Neural crest cell (in vitro differentiated cells): ENCODE results near the gene MIDN. TPM values are rescaled to one million over a fixed set of nuclear protein-coding genes. Genes with fewer than 3 reads are reported as not detected.
A peak's percentile ranks its signal among the peaks of the same experiment; 100 is the strongest.

Experiments
- DNase-seq: peaks from one replicate; pipeline ENCODE4 v3.0.0; 2021; ENCODE audit warnings: low read depth, mixed read lengths, low spot score
- H3K27ac Mint-ChIP-seq: one replicate; pipeline ENCODE4 v1.8.0; 2021; ENCODE audit warnings: mild to moderate bottlenecking, mixed read lengths; ENCODE audit not compliant: unreplicated experiment
- H3K27me3 Mint-ChIP-seq: 2 replicates; pipeline ENCODE4 v1.8.0; 2021; ENCODE audit warnings: low read depth, mild to moderate bottlenecking, mixed read lengths
- H3K36me3 Mint-ChIP-seq: 2 replicates; pipeline ENCODE4 v1.8.0; 2021; ENCODE audit warnings: low read depth, mild to moderate bottlenecking, mixed read lengths
- H3K4me1 Mint-ChIP-seq: 2 replicates; pipeline ENCODE4 v1.8.0; 2021; ENCODE audit warnings: mixed read lengths
- H3K4me3 Mint-ChIP-seq: one replicate; pipeline ENCODE4 v1.8.0; 2021; ENCODE audit warnings: mild to moderate bottlenecking, mixed read lengths
- H3K9me3 Mint-ChIP-seq: 2 replicates; pipeline ENCODE4 v1.8.0; 2021; ENCODE audit warnings: mixed read lengths
- CTCF ChIP-seq: fragments of 200-600 bp; sonication (generic); conservative IDR thresholded peaks from 2 replicates; pipeline ENCODE4 v1.5.0; 2021; ENCODE audit warnings: antibody characterized with exemption, mild to moderate bottlenecking
- total RNA-seq: library from RNA; stranded (reverse); gene quantifications from 2 replicates; pipeline ENCODE4 v1.2.1, GENCODE V29; 2021

MIDN gene
- total RNA-seq, 1 donor from 2014 or later, result 187 TPM

DNA sequence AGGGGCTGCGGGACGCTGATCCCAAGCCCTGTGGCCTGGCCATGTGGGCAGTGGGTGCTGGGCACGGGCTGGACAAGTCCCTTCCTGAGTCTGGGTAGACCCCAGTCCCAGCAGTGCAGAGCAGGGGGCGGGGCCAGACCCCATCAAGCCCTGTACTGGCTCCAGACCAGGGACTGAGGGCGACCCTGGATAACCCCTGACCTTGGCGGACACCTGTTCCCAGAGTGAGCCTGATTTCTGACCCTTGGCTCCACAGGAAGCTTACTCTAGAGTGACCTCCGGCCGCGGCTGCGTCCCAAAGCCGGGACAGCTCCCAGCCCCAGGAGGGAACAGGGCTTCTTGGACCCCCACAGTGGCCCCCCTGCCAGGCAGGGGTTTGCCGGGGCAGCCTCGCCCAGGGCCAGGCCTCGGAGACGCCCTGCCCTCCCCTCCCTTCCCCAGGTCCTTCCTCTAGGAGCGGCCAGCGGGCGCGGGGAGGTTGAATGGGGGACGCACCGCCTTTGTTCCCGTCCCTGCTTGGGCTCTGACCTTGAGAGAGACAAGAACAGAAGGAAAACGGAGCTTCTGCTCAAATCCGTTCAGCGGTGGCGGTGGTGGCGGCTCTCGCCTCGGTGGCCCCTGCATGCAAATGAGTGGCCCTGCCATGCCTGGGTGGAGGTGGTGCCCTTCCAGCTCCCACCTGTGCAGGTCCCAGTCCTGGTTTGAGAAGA is 35.0 kb downstream of the MIDN start:
- Mint-ChIP-seq H3K4me3 (peak overlapping the region; percentile 64), H3K36me3 (peaks cover 3% of the 10 kb centered on the region), H3K4me1 (peaks cover 16% of the 10 kb centered on the region), H3K27ac (no peak overlapping the region), H3K27me3 (peaks cover 20% of the 10 kb centered on the region), H3K9me3 (no peaks in the 10 kb centered on the region)
- no peak for DNase-seq
- no peak for TF ChIP-seq CTCF

- Mint-ChIP-seq H3K27me3 (peaks cover 20% of the 10 kb centered on the region), H3K4me1 (peaks cover 16% of the 10 kb centered on the region), H3K27ac (no peak overlapping the region), H3K4me3 (peak overlapping the region; percentile 74), H3K9me3 (no peaks in the 10 kb centered on the region), H3K36me3 (peaks cover 3% of the 10 kb centered on the region)
- TF ChIP-seq CTCF, result no peak
- DNase-seq, result no peak
Measured at GRCh38 chr19:1283917-1284292, 35.5 kb downstream of the MIDN start.

DNA sequence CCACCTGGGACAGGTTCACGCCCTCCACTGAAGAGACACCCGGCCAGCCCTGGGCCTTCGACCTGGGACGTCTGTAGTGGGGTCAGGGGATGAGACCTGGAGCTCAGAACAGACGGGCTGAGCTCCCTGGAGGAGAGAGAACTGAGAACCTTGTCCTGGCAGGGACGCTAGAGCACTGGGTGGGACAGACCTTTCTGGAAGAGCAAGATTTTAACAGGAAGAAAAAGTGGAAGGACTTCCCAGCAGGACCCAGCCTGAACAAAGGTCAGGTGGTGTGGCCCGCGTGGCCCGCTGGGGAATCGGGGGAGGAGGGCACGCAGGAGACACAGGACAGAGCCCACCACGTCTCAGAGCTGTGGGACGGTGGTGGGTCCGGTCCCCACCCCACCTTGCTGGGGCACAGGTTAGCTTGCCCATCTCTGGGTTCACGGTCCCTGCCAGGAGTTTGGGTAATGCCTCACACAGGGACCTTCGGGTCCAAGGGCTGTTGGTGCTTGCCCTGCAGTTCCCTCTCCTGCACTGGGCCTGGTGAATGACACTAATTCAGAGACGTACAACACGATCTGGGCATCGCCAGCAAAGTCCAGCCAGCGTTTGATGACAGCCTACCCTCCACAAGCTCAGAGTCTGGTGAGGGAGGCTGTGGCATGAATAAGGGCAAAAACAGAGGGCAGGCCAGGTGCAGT is 36.1 kb downstream of the MIDN start:
- DNase-seq, result no peak
- peak overlapping the region; percentile 85 for H3K4me3 Mint-ChIP-seq
- no peaks in the 10 kb centered on the region for H3K9me3 Mint-ChIP-seq
- H3K27ac Mint-ChIP-seq, result no peak overlapping the region
- TF ChIP-seq CTCF, result no peak
- H3K36me3 Mint-ChIP-seq, result peaks cover 3% of the 10 kb centered on the region
- peaks cover 16% of the 10 kb centered on the region for H3K4me1 Mint-ChIP-seq
- peaks cover 20% of the 10 kb centered on the region for H3K27me3 Mint-ChIP-seq

DNA sequence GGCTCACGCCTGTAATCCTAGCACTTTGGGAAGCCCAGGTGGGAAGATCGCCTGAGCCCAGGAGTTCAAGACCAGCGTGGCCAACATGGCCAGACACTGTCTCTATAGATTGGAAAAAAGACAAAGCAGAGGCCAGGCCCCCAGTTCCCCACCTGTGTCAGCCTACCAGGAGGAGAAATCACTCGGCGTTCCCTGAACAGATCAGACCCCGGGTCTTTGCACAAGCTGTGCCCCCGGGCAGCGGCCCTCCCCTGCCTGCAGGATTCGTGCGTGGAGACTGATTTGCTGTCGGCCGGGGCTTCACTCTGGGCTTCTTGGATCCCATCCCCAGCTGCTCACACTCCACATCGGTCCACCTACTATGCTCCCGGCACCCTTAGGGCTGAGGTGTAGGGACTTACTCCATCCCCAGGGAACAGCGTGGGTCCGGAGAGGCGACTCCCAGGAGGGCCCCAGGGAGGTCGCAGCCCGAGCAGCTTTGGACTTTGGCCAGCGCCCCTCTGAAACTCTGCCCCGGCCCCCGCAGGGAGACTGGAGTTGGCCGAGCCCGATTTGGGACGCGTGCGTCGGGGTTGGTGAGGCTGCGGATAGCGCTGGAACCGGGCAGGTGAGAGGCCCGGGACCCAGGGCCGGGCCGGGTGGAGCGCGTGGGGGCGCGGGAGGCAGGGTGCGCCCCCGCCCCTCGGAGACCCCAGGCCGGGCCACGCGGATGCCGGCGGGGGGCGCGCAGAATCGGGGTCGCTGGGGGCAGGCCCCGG is 36.8 kb downstream of the MIDN start:
- H3K27me3 Mint-ChIP-seq, result peaks cover 13% of the 10 kb centered on the region
- peak overlapping the region; percentile 85 for H3K4me3 Mint-ChIP-seq
- H3K9me3 Mint-ChIP-seq, result no peaks in the 10 kb centered on the region
- peak overlapping the region; percentile 19 for H3K27ac Mint-ChIP-seq
- no peak for TF ChIP-seq CTCF
- peaks cover 9% of the 10 kb centered on the region for H3K4me1 Mint-ChIP-seq
- no peak for DNase-seq
- no peaks in the 10 kb centered on the region for H3K36me3 Mint-ChIP-seq

- no peak for DNase-seq
- no peak for TF ChIP-seq CTCF
- H3K4me3 Mint-ChIP-seq, result peak within 1 kb of the TSS; percentile 86
- H3K36me3 Mint-ChIP-seq, result no peaks in the 10 kb centered on the region
- H3K4me1 Mint-ChIP-seq, result peaks cover 8% of the 10 kb centered on the region
- no peaks in the 10 kb centered on the region for H3K9me3 Mint-ChIP-seq
- H3K27ac Mint-ChIP-seq, result peak within 1 kb of the TSS; percentile 19
- H3K27me3 Mint-ChIP-seq, result peaks cover 13% of the 10 kb centered on the region
Measured at GRCh38 chr19:1285737-1286360, 37.5 kb downstream of the MIDN start, which contains the start of gene EFNA2. Gene EFNA2, plus strand, starts transcription at chr19:1285873. Its CDS starts 296 bp downstream, at chr19:1286169.
